H9 (cell line): ENCODE data around the gene GJB2. TPM values are rescaled to one million over a fixed set of nuclear protein-coding genes. Genes with fewer than 3 reads are reported as not detected.

ENCODE experiments used
- DNase-seq: peaks from one replicate; pipeline ENCODE4 v3.0.0-alpha.2; 2017
- H2AFZ ChIP-seq: one replicate; pipeline ENCODE4 v1.6.1; 2013; ENCODE audit warnings: mild to moderate bottlenecking, low read length, control low read depth, moderate library complexity
- H2AK5ac ChIP-seq: 2 replicates; pipeline ENCODE4 v1.6.1; 2013; ENCODE audit warnings: low read length, control low read depth, mixed read lengths; ENCODE audit not compliant: insufficient read length
- H2BK120ac ChIP-seq: one replicate; pipeline ENCODE4 v1.6.1; 2013; ENCODE audit warnings: low read depth, mild to moderate bottlenecking, low read length, control low read depth, inconsistent platforms; ENCODE audit not compliant: poor library complexity, severe bottlenecking
- H2BK12ac ChIP-seq: 2 replicates; pipeline ENCODE4 v1.6.1; 2013; ENCODE audit warnings: low read length, control low read depth, mixed read lengths, low read depth; ENCODE audit not compliant: insufficient read length
- H2BK15ac ChIP-seq: 2 replicates; pipeline ENCODE4 v1.6.1; 2013; ENCODE audit warnings: low read depth, low read length, control low read depth
- H2BK20ac ChIP-seq: one replicate; pipeline ENCODE4 v1.6.1; 2013; ENCODE audit warnings: low read depth, mild to moderate bottlenecking, low read length, control low read depth, inconsistent platforms; ENCODE audit not compliant: poor library complexity, severe bottlenecking
- H2BK5ac ChIP-seq: 2 replicates; pipeline ENCODE4 v1.6.1; 2013; ENCODE audit warnings: low read length, control low read depth, mixed read lengths; ENCODE audit not compliant: insufficient read length
- H3K14ac ChIP-seq: 2 replicates; pipeline ENCODE4 v1.6.1; 2013; ENCODE audit warnings: low read length, control low read depth; ENCODE audit not compliant: insufficient read depth
- H3K18ac ChIP-seq: 2 replicates; pipeline ENCODE4 v1.6.1; 2013; ENCODE audit warnings: low read depth, mild to moderate bottlenecking, mixed read lengths, low read length, control low read depth; ENCODE audit not compliant: insufficient read length
- H3K23ac ChIP-seq: 2 replicates; pipeline ENCODE4 v1.6.1; 2013; ENCODE audit warnings: low read length, control low read depth, mixed read lengths, low read depth; ENCODE audit not compliant: insufficient read length
- H3K23me2 ChIP-seq: 2 replicates; pipeline ENCODE4 v1.6.1; 2013; ENCODE audit warnings: low read depth, mild to moderate bottlenecking, mixed read lengths, low read length, control low read depth; ENCODE audit not compliant: insufficient read length, poor library complexity, severe bottlenecking
- H3K27ac ChIP-seq: 2 replicates; pipeline ENCODE4 v1.5.1; 2013; ENCODE audit warnings: low read length, control low read depth, mixed read lengths, low read depth; ENCODE audit not compliant: insufficient read length
- H3K27me3 ChIP-seq: 2 replicates; pipeline ENCODE4 v1.6.1; 2013; ENCODE audit warnings: low read length, control low read depth, inconsistent platforms; ENCODE audit not compliant: insufficient read depth
- H3K4ac ChIP-seq: 2 replicates; pipeline ENCODE4 v1.6.1; 2013; ENCODE audit warnings: low read depth, mild to moderate bottlenecking, control low read depth, inconsistent platforms, low read length, moderate library complexity
- H3K4me1 ChIP-seq: 2 replicates; pipeline ENCODE4 v1.6.1; 2013; ENCODE audit warnings: low read length, control low read depth, inconsistent platforms; ENCODE audit not compliant: insufficient read depth
- H3K4me2 ChIP-seq: 2 replicates; pipeline ENCODE4 v1.6.1; 2013; ENCODE audit warnings: low read length, control low read depth, mixed read lengths; ENCODE audit not compliant: insufficient read length, insufficient read depth
- H3K56ac ChIP-seq: 2 replicates; pipeline ENCODE4 v1.6.1; 2013; ENCODE audit warnings: low read depth, mild to moderate bottlenecking, mixed read lengths, low read length, control low read depth; ENCODE audit not compliant: insufficient read length
- H3K79me1 ChIP-seq: 2 replicates; pipeline ENCODE4 v1.6.1; 2013; ENCODE audit warnings: low read depth, mild to moderate bottlenecking, moderate library complexity, low read length, control low read depth, inconsistent platforms; ENCODE audit not compliant: insufficient read depth, poor library complexity, severe bottlenecking
- H3K79me2 ChIP-seq: 2 replicates; pipeline ENCODE4 v1.6.1; 2013; ENCODE audit warnings: low read length, control low read depth, inconsistent platforms; ENCODE audit not compliant: insufficient read depth
- H3K9ac ChIP-seq: 2 replicates; pipeline ENCODE4 v1.6.1; 2013; ENCODE audit warnings: low read length, control low read depth, mixed read lengths; ENCODE audit not compliant: insufficient read length; ENCODE audit errors: extremely low read depth
- H3K9me3 ChIP-seq: one replicate; pipeline ENCODE4 v1.6.1; 2013; ENCODE audit warnings: low read depth, low read length, inconsistent platforms; ENCODE audit not compliant: control insufficient read depth
- H3T11ph ChIP-seq: one replicate; pipeline ENCODE4 v1.6.1; 2013; ENCODE audit warnings: mild to moderate bottlenecking, low read length, control low read depth, inconsistent platforms
- H4K20me1 ChIP-seq: one replicate; pipeline ENCODE4 v1.6.1; 2013; ENCODE audit not compliant: control insufficient read depth, insufficient read length, insufficient read depth
- H4K5ac ChIP-seq: 2 replicates; pipeline ENCODE4 v1.6.1; 2013; ENCODE audit warnings: low read depth, mild to moderate bottlenecking, mixed read lengths, low read length, control low read depth; ENCODE audit not compliant: insufficient read length
- H4K8ac ChIP-seq: replicated peaks from 2 replicates; pipeline ENCODE4 v1.6.1; 2013; ENCODE audit warnings: low read length, control low read depth, mixed read lengths, low read depth; ENCODE audit not compliant: insufficient read length
- H4K91ac ChIP-seq: 2 replicates; pipeline ENCODE4 v1.6.1; 2013; ENCODE audit warnings: low read depth, mild to moderate bottlenecking, moderate library complexity, mixed read lengths, low read length, control low read depth; ENCODE audit not compliant: insufficient read length
- H3K27ac Mint-ChIP-seq, 3 experiments: 2 replicates in 2 of 3; 3 replicates in 1 of 3; pipeline ENCODE4 v1.8.0; 2020 to 2021; ENCODE audit warnings: mixed read lengths in 3 of 3, mild to moderate bottlenecking in 1 of 3, moderate library complexity in 1 of 3
- H3K27me3 Mint-ChIP-seq: 2 replicates; pipeline ENCODE4 v1.8.0; 2021; ENCODE audit warnings: low read depth, mild to moderate bottlenecking, moderate library complexity, mixed read lengths
- H3K36me3 Mint-ChIP-seq, 3 experiments: 2 replicates in 2 of 3; 3 replicates in 1 of 3; pipeline ENCODE4 v1.8.0; 2020 to 2021; ENCODE audit warnings: low read depth in 3 of 3, mixed read lengths in 3 of 3; ENCODE audit not compliant: insufficient read depth in 1 of 3
- H3K4me1 Mint-ChIP-seq, 2 experiments: 2 replicates each; pipeline ENCODE4 v1.8.0; 2020; ENCODE audit warnings: mixed read lengths in 2 of 2
- H3K4me3 Mint-ChIP-seq, 2 experiments: 2 replicates in 1 of 2; 3 replicates in 1 of 2; pipeline ENCODE4 v1.8.0; 2020 to 2021; ENCODE audit warnings: mild to moderate bottlenecking in 2 of 2, mixed read lengths in 2 of 2, moderate library complexity in 1 of 2
- H3K9me3 Mint-ChIP-seq, 2 experiments: 2 replicates in 1 of 2; 3 replicates in 1 of 2; pipeline ENCODE4 v1.8.0; 2020; ENCODE audit warnings: mild to moderate bottlenecking in 2 of 2, mixed read lengths in 2 of 2, moderate library complexity in 1 of 2
- CTCF ChIP-seq: fragments of 200-600 bp; sonication (generic); conservative IDR thresholded peaks from 3 replicates; pipeline ENCODE4 v1.8.0; 2021; ENCODE audit warnings: antibody characterized with exemption, mild to moderate bottlenecking
- WGBS: extraction: QIAGEN DNeasy Blood & Tissue Kit; methylation state at CpG from one replicate; pipeline ENCODE4 v1.1.7; 2013; ENCODE audit warnings: missing lambda C conversion rate, low lambda C conversion rate, mixed read lengths; ENCODE audit not compliant: insufficient read length; ENCODE audit errors: extremely low coverage; 5-methylcytosine and 5-hydroxymethylcytosine counted together
- total RNA-seq: library from RNA; stranded (reverse); gene quantifications from 2 replicates; pipeline ENCODE4 v1.2.1, GENCODE V29; 2021

The GJB2 gene
- total RNA-seq, 1 experiment from 2014 or later, result 0.28 TPM

DNA sequence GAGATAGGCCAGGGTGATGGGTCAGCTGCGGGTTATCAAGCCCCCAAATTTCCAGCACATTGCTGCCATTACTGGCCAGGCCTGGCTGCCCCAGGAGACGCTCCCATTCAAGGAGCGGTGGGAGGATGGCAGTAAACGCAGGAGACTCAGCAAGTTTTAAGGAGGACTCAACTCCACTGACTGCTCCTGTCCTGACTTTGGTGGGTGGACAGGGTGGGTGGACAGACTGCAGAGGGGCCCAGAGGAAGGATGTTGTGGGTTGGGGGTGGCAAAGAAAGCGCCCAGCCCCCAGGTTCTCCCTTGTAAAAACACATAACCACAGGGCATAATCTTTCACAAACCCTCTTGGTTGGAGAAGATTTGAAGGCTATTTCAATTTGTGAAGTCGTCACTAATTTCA, 35.0 kb upstream of the GJB2 start:
- peaks cover 27% of the 10 kb centered on the region for H3K27me3 ChIP-seq
- H3K4ac ChIP-seq, result no peak overlapping the region
- no peak overlapping the region for H4K8ac ChIP-seq
- H3K23ac ChIP-seq, result no peak overlapping the region
- no peak overlapping the region for H2BK12ac ChIP-seq
- no peaks in the 10 kb centered on the region for H3K79me2 ChIP-seq
- no peaks in the 10 kb centered on the region for H3K4me1 ChIP-seq
- H2BK120ac ChIP-seq, result no peak overlapping the region
- no peak overlapping the region for H3K18ac ChIP-seq
- H3K56ac ChIP-seq, result no peak overlapping the region
- no peak overlapping the region for H4K91ac ChIP-seq
- no peak overlapping the region for H3K9ac ChIP-seq
- H3K79me1 ChIP-seq, result no peaks in the 10 kb centered on the region
- peaks cover 0 to 2% of the 10 kb centered on the region in 2 experiments; a peak in 1 of 5 replicates for H3K9me3 Mint-ChIP-seq
- no peak overlapping the region for H2BK15ac ChIP-seq
- H2BK5ac ChIP-seq, result no peak overlapping the region
- H3K36me3 Mint-ChIP-seq, result no peaks in the 10 kb centered on the region
- peaks cover 11% of the 10 kb centered on the region for H3K23me2 ChIP-seq
- no peak overlapping the region for H3K27ac Mint-ChIP-seq
- H3K27me3 Mint-ChIP-seq, result peaks cover 83% of the 10 kb centered on the region
- H3K4me3 Mint-ChIP-seq, result no peak overlapping the region
- no peaks in the 10 kb centered on the region for H3K9me3 ChIP-seq
- no peak for DNase-seq
- H2AFZ ChIP-seq, result no peak overlapping the region
- no peaks in the 10 kb centered on the region for H4K20me1 ChIP-seq
- no peak overlapping the region for H3T11ph ChIP-seq
- no peak overlapping the region; the same call in 1 of the 2 replicates for H3K14ac ChIP-seq
- no CpG with 5 or more reads among the region's 6 CpGs for WGBS
- no peak overlapping the region for H3K4me2 ChIP-seq
- no peak overlapping the region for H3K27ac ChIP-seq
- H2BK20ac ChIP-seq, result no peak overlapping the region
- no peak for TF ChIP-seq CTCF
- no peak overlapping the region for H4K5ac ChIP-seq
- H2AK5ac ChIP-seq, result no peak overlapping the region
- peaks cover 9 to 10% of the 10 kb centered on the region in 2 experiments for H3K4me1 Mint-ChIP-seq
